GM23338 (cell line): ENCODE measurements around the gene APOH. TPM values are rescaled to one million over a fixed set of nuclear protein-coding genes. Genes with fewer than 3 reads are reported as not detected.

ENCODE experiments used
- ATAC-seq: fragments of 200-7000 bp; cut with Tn5 transposase; 3 replicates; pipeline ENCODE4 v1.9.1; 2020
- DNase-seq: peaks from one replicate; pipeline ENCODE4 v3.0.0-alpha.2; 2015; ENCODE audit warnings: low spot score
- H2AFZ ChIP-seq: fragments of 200-600 bp; sonication (generic); 2 replicates; pipeline ENCODE4 v1.8.0; 2016; ENCODE audit warnings: antibody characterized with exemption, mild to moderate bottlenecking, moderate library complexity
- H3F3A ChIP-seq: fragments of 200-600 bp; sonication (generic); replicated peaks from 2 replicates; pipeline ENCODE4 v1.8.0; 2017; ENCODE audit warnings: antibody characterized with exemption, mixed run types, low read depth
- H3K27ac ChIP-seq: fragments of 200-600 bp; sonication (generic); 2 replicates; pipeline ENCODE4 v1.6.1; 2016; ENCODE audit warnings: low read depth
- H3K27me3 ChIP-seq: fragments of 200-600 bp; sonication (generic); 2 replicates; pipeline ENCODE4 v1.8.0; 2016; ENCODE audit warnings: mild to moderate bottlenecking, mixed run types, moderate library complexity; ENCODE audit not compliant: insufficient read depth
- H3K36me3 ChIP-seq: fragments of 200-600 bp; sonication (generic); 2 replicates; pipeline ENCODE4 v1.8.0; 2016; ENCODE audit warnings: mild to moderate bottlenecking; ENCODE audit not compliant: insufficient read depth
- H3K4me1 ChIP-seq: fragments of 200-600 bp; sonication (generic); 2 replicates; pipeline ENCODE4 v1.8.0; 2016; ENCODE audit warnings: mild to moderate bottlenecking, moderate library complexity; ENCODE audit not compliant: insufficient read depth
- H3K4me2 ChIP-seq: fragments of 200-600 bp; sonication (generic); 2 replicates; pipeline ENCODE4 v1.7.1; 2017; ENCODE audit warnings: mixed run types
- H3K4me3 ChIP-seq: fragments of 200-600 bp; sonication (generic); 2 replicates; pipeline ENCODE4 v1.6.1; 2016; ENCODE audit warnings: mixed run types
- H3K79me2 ChIP-seq: fragments of 200-600 bp; sonication (generic); replicated peaks from 2 replicates; pipeline ENCODE4 v1.8.0; 2017; ENCODE audit warnings: mild to moderate bottlenecking; ENCODE audit not compliant: insufficient read depth
- H3K9me2 ChIP-seq: fragments of 200-600 bp; sonication (generic); 2 replicates; pipeline ENCODE4 v1.8.0; 2017; ENCODE audit not compliant: insufficient read depth
- H4K20me1 ChIP-seq: fragments of 200-600 bp; sonication (generic); replicated peaks from 2 replicates; pipeline ENCODE4 v1.8.0; 2017; ENCODE audit warnings: mild to moderate bottlenecking; ENCODE audit not compliant: insufficient read depth
- H3K27ac Mint-ChIP-seq: 2 replicates; pipeline ENCODE4 v1.8.0; 2020; ENCODE audit warnings: inconsistent platforms, mild to moderate bottlenecking, moderate library complexity, mixed read lengths
- H3K27me3 Mint-ChIP-seq: 3 replicates; pipeline ENCODE4 v1.8.0; 2022; ENCODE audit warnings: low read depth, mild to moderate bottlenecking, moderate library complexity, mixed read lengths, inconsistent platforms; ENCODE audit not compliant: insufficient read depth, poor library complexity
- H3K36me3 Mint-ChIP-seq: 3 replicates; pipeline ENCODE4 v1.8.0; 2021; ENCODE audit warnings: low read depth, mild to moderate bottlenecking, inconsistent platforms, moderate library complexity, mixed read lengths
- H3K4me1 Mint-ChIP-seq: 3 replicates; pipeline ENCODE4 v1.8.0; 2020; ENCODE audit warnings: mild to moderate bottlenecking, inconsistent platforms, mixed read lengths
- H3K4me3 Mint-ChIP-seq: 3 replicates; pipeline ENCODE4 v1.8.0; 2021; ENCODE audit warnings: moderate library complexity, mild to moderate bottlenecking, inconsistent platforms, mixed read lengths
- H3K9me3 Mint-ChIP-seq: 3 replicates; pipeline ENCODE4 v1.8.0; 2020; ENCODE audit warnings: moderate library complexity, mild to moderate bottlenecking, inconsistent platforms, mixed read lengths
- CREB1 ChIP-seq: fragments of 250-450 bp; sonication (Bioruptor Pico); IDR thresholded peaks from 2 replicates; pipeline ENCODE4 v1.5.0; 2020; ENCODE audit warnings: low read depth, mild to moderate bottlenecking, moderate library complexity
- ETS1 ChIP-seq: IDR thresholded peaks from 2 replicates; pipeline ENCODE4 v1.6.1; 2016; ENCODE audit warnings: antibody characterized with exemption
- EZH2phosphoT487 ChIP-seq: fragments of 200-600 bp; sonication (generic); IDR thresholded peaks from one replicate; pipeline ENCODE4 v1.8.1; 2018; ENCODE audit warnings: antibody characterized with exemption; ENCODE audit not compliant: unreplicated experiment
- JUNB ChIP-seq: IDR thresholded peaks from one replicate; pipeline ENCODE4 v1.6.1; 2016; ENCODE audit warnings: antibody characterized with exemption; ENCODE audit not compliant: unreplicated experiment
- NANOG ChIP-seq: IDR thresholded peaks from 2 replicates; pipeline ENCODE4 v1.6.1; 2016; ENCODE audit warnings: antibody characterized with exemption, borderline replicate concordance
- STAT1 ChIP-seq: IDR thresholded peaks from one replicate; pipeline ENCODE4 v1.6.1; 2016; ENCODE audit warnings: antibody characterized with exemption; ENCODE audit not compliant: unreplicated experiment
- ZNF114 ChIP-seq: fragments of 250-450 bp; sonication (Bioruptor Pico); IDR thresholded peaks from 2 replicates; pipeline ENCODE4 v1.5.0; 2020; ENCODE audit warnings: mild to moderate bottlenecking, moderate library complexity
- polyA plus RNA-seq: library from polyadenylated mRNA; unstranded; fragments of >200 nt; fragmentation: Nextera tagmentation; extraction: Ambion mirVana; gene quantifications from 2 replicates; pipeline ENCODE4 v1.2.1, GENCODE V29; 2016
- total RNA-seq: library from RNA; depleted of rRNA; stranded (reverse); fragments of >200 nt; shearing (Covaris generic); gene quantifications from 2 replicates; pipeline ENCODE4 v1.2.3, GENCODE V29; 2014
- TF ChIP-seq, protein P1 (sequence below): IDR thresholded peaks from one replicate; pipeline ENCODE4 v1.6.1; 2018; ENCODE audit warnings: antibody characterized with exemption; ENCODE audit not compliant: unreplicated experiment
- TF ChIP-seq, protein P2 (sequence below): fragments of 250-450 bp; sonication (Bioruptor Pico); IDR thresholded peaks from 2 replicates; pipeline ENCODE4 v1.5.0; 2020; ENCODE audit warnings: mild to moderate bottlenecking, moderate library complexity

Gene APOH
- total and polyA plus RNA-seq, 2 experiments from 2014 or later = not detected

DNA sequence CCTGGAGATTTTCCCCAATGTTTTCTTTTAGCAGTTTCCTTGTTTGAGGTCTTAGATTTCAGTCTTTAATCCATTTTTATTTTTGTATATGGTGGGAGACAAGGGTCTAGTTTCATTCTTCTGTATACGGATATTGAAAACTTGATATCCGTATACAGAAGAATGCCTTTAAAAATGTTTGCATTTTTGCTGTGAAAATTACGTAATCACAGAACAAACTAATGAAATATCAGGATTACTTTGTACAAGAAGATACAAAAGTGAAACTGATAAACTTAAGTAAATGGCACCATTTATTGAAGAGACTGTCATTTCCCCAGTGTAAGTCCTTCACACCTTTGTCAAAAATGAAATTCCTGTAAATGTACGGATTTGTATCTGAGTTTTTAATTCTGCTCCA is 50.6 kb downstream of the APOH start:
- no peak overlapping the region for H3K4me2 ChIP-seq
- no peak overlapping the region for H3K4me3 Mint-ChIP-seq
- ATAC-seq (no peak), DNase-seq (no peak)
- H2AFZ ChIP-seq = no peak overlapping the region
- no peaks in the 10 kb centered on the region for H3K4me1 Mint-ChIP-seq
- H3K4me3 ChIP-seq = no peak overlapping the region
- no peaks in the 10 kb centered on the region for H3K9me3 Mint-ChIP-seq
- no peaks in the 10 kb centered on the region for H3K36me3 Mint-ChIP-seq
- no peaks in the 10 kb centered on the region for H3K36me3 ChIP-seq
- no peak overlapping the region for H3K27ac ChIP-seq
- no peaks in the 10 kb centered on the region for H3K27me3 Mint-ChIP-seq
- TF ChIP-seq NANOG (no peak), EZH2phosphoT487 (no peak), STAT1 (no peak), ETS1 (no peak), JUNB (no peak), ZNF114 (CRISPR knock-in tag) (no peak), CREB1 (CRISPR knock-in tag) (no peak)
- TF ChIP-seq, protein P1, sequence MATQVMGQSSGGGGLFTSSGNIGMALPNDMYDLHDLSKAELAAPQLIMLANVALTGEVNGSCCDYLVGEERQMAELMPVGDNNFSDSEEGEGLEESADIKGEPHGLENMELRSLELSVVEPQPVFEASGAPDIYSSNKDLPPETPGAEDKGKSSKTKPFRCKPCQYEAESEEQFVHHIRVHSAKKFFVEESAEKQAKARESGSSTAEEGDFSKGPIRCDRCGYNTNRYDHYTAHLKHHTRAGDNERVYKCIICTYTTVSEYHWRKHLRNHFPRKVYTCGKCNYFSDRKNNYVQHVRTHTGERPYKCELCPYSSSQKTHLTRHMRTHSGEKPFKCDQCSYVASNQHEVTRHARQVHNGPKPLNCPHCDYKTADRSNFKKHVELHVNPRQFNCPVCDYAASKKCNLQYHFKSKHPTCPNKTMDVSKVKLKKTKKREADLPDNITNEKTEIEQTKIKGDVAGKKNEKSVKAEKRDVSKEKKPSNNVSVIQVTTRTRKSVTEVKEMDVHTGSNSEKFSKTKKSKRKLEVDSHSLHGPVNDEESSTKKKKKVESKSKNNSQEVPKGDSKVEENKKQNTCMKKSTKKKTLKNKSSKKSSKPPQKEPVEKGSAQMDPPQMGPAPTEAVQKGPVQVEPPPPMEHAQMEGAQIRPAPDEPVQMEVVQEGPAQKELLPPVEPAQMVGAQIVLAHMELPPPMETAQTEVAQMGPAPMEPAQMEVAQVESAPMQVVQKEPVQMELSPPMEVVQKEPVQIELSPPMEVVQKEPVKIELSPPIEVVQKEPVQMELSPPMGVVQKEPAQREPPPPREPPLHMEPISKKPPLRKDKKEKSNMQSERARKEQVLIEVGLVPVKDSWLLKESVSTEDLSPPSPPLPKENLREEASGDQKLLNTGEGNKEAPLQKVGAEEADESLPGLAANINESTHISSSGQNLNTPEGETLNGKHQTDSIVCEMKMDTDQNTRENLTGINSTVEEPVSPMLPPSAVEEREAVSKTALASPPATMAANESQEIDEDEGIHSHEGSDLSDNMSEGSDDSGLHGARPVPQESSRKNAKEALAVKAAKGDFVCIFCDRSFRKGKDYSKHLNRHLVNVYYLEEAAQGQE = no peak
- TF ChIP-seq, protein P2, sequence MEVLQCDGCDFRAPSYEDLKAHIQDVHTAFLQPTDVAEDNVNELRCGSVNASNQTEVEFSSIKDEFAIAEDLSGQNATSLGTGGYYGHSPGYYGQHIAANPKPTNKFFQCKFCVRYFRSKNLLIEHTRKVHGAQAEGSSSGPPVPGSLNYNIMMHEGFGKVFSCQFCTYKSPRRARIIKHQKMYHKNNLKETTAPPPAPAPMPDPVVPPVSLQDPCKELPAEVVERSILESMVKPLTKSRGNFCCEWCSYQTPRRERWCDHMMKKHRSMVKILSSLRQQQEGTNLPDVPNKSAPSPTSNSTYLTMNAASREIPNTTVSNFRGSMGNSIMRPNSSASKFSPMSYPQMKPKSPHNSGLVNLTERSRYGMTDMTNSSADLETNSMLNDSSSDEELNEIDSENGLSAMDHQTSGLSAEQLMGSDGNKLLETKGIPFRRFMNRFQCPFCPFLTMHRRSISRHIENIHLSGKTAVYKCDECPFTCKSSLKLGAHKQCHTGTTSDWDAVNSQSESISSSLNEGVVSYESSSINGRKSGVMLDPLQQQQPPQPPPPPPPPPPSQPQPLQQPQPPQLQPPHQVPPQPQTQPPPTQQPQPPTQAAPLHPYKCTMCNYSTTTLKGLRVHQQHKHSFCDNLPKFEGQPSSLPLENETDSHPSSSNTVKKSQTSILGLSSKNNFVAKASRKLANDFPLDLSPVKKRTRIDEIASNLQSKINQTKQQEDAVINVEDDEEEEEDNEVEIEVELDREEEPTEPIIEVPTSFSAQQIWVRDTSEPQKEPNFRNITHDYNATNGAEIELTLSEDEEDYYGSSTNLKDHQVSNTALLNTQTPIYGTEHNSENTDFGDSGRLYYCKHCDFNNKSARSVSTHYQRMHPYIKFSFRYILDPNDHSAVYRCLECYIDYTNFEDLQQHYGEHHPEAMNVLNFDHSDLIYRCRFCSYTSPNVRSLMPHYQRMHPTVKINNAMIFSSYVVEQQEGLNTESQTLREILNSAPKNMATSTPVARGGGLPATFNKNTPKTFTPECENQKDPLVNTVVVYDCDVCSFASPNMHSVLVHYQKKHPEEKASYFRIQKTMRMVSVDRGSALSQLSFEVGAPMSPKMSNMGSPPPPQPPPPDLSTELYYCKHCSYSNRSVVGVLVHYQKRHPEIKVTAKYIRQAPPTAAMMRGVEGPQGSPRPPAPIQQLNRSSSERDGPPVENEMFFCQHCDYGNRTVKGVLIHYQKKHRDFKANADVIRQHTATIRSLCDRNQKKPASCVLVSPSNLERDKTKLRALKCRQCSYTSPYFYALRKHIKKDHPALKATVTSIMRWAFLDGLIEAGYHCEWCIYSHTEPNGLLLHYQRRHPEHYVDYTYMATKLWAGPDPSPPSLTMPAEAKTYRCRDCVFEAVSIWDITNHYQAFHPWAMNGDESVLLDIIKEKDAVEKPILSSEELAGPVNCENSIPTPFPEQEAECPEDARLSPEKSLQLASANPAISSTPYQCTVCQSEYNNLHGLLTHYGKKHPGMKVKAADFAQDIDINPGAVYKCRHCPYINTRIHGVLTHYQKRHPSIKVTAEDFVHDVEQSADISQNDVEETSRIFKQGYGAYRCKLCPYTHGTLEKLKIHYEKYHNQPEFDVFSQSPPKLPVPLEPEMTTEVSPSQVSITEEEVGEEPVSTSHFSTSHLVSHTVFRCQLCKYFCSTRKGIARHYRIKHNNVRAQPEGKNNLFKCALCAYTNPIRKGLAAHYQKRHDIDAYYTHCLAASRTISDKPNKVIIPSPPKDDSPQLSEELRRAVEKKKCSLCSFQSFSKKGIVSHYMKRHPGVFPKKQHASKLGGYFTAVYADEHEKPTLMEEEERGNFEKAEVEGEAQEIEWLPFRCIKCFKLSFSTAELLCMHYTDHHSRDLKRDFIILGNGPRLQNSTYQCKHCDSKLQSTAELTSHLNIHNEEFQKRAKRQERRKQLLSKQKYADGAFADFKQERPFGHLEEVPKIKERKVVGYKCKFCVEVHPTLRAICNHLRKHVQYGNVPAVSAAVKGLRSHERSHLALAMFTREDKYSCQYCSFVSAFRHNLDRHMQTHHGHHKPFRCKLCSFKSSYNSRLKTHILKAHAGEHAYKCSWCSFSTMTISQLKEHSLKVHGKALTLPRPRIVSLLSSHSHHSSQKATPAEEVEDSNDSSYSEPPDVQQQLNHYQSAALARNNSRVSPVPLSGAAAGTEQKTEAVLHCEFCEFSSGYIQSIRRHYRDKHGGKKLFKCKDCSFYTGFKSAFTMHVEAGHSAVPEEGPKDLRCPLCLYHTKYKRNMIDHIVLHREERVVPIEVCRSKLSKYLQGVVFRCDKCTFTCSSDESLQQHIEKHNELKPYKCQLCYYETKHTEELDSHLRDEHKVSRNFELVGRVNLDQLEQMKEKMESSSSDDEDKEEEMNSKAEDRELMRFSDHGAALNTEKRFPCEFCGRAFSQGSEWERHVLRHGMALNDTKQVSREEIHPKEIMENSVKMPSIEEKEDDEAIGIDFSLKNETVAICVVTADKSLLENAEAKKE (CRISPR knock-in tag) = no peak
- no peaks in the 10 kb centered on the region for H4K20me1 ChIP-seq
- H3K27me3 ChIP-seq = no peaks in the 10 kb centered on the region
- H3K27ac Mint-ChIP-seq = no peak overlapping the region
- no peaks in the 10 kb centered on the region for H3K79me2 ChIP-seq
- H3F3A ChIP-seq = no peaks in the 10 kb centered on the region
- H3K4me1 ChIP-seq = no peaks in the 10 kb centered on the region
- H3K9me2 ChIP-seq = no peaks in the 10 kb centered on the region
